ENCODE measurements around the gene MAPT. TPM values are rescaled to one million over a fixed set of nuclear protein-coding genes. Genes with fewer than 3 reads are reported as not detected.

The MAPT gene
- total and polyA plus RNA-seq, 2 of the 13 experiments (the other 11 are each of a cell fraction or from before 2014, with no cell fraction given), result 2.1 to 2.8 TPM

DNA sequence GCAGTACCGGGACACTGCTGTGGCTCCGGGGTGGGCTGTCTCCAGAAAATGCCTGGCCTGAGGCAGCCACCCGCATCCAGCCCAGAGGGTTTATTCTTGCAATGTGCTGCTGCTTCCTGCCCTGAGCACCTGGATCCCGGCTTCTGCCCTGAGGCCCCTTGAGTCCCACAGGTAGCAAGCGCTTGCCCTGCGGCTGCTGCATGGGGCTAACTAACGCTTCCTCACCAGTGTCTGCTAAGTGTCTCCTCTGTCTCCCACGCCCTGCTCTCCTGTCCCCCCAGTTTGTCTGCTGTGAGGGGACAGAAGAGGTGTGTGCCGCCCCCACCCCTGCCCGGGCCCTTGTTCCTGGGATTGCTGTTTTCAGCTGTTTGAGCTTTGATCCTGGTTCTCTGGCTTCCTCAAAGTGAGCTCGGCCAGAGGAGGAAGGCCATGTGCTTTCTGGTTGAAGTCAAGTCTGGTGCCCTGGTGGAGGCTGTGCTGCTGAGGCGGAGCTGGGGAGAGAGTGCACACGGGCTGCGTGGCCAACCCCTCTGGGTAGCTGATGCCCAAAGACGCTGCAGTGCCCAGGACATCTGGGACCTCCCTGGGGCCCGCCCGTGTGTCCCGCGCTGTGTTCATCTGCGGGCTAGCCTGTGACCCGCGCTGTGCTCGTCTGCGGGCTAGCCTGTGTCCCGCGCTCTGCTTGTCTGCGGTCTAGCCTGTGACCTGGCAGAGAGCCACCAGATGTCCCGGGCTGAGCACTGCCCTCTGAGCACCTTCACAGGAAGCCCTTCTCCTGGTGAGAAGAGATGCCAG is 117.6 kb downstream of the MAPT start (continued):
- peak; percentile 17; the same call in 1 of the 2 replicates for TF ChIP-seq ESRRA (CRISPR knock-in tag; IDR thresholded peaks at IDR 0.05; ENCODE audit: low read depth)
- TF ChIP-seq HES4 (CRISPR knock-in tag; IDR thresholded peaks at IDR 0.05; ENCODE audit: borderline replicate concordance), result peak; percentile 55; the same call in 1 of the 2 replicates
- TF ChIP-seq, protein P1, sequence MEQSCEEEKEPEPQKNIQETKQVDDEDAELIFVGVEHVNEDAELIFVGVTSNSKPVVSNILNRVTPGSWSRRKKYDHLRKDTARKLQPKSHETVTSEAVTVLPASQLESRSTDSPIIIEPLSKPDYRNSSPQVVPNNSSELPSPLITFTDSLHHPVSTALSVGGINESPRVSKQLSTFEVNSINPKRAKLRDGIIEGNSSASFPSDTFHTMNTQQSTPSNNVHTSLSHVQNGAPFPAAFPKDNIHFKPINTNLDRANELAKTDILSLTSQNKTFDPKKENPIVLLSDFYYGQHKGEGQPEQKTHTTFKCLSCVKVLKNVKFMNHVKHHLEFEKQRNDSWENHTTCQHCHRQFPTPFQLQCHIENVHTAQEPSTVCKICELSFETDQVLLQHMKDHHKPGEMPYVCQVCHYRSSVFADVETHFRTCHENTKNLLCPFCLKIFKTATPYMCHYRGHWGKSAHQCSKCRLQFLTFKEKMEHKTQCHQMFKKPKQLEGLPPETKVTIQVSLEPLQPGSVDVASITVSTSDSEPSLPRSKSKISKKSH (CRISPR knock-in tag; IDR thresholded peaks at IDR 0.05; ENCODE audit: borderline replicate concordance), result peak; percentile 55; the same call in 1 of the 2 replicates
- TF ChIP-seq, protein P2, sequence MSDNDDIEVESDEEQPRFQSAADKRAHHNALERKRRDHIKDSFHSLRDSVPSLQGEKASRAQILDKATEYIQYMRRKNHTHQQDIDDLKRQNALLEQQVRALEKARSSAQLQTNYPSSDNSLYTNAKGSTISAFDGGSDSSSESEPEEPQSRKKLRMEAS (IDR thresholded peaks at IDR 0.05), result peak; percentile 94
- 0 out of 2 replicates have a peak, but pooled peaks have one; percentile 15 for TF ChIP-seq ZNF563 (CRISPR knock-in tag; IDR thresholded peaks at IDR 0.05)
- peak; percentile 35; the same call in 1 of the 2 replicates for TF ChIP-seq ZMYM4 (CRISPR knock-in tag; IDR thresholded peaks at IDR 0.05)
- TF ChIP-seq, protein P3, sequence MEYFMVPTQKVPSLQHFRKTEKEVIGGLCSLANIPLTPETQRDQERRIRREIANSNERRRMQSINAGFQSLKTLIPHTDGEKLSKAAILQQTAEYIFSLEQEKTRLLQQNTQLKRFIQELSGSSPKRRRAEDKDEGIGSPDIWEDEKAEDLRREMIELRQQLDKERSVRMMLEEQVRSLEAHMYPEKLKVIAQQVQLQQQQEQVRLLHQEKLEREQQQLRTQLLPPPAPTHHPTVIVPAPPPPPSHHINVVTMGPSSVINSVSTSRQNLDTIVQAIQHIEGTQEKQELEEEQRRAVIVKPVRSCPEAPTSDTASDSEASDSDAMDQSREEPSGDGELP (IDR thresholded peaks at IDR 0.05; ENCODE audit: borderline replicate concordance, low read depth), result peak; percentile 77
- TF ChIP-seq FOXC1 (CRISPR knock-in tag; IDR thresholded peaks at IDR 0.05; ENCODE audit: borderline replicate concordance), result peak; percentile 78
- TF ChIP-seq MTF2 (CRISPR knock-in tag; IDR thresholded peaks at IDR 0.05; ENCODE audit: borderline replicate concordance), result peak; percentile 72; the same call in 1 of the 2 replicates
- TF ChIP-seq ZNF234 (CRISPR knock-in tag; conservative IDR thresholded peaks at IDR 0.05), result no peak; the same call in 1 of the 2 replicates
- TF ChIP-seq ZSCAN22 (CRISPR knock-in tag; IDR thresholded peaks at IDR 0.05), result 0 out of 2 replicates have a peak, but pooled peaks have one; percentile 14
- TF ChIP-seq BCL6 (CRISPR knock-in tag; IDR thresholded peaks at IDR 0.05), result no peak
- 0 out of 2 replicates have a peak, but pooled peaks have one; percentile 55 for TF ChIP-seq ZNF607 (CRISPR knock-in tag; IDR thresholded peaks at IDR 0.05; ENCODE audit: borderline replicate concordance)
- peak; percentile 75; the same call in 1 of the 2 replicates for TF ChIP-seq ZNF274 (CRISPR knock-in tag; IDR thresholded peaks at IDR 0.05)
- TF ChIP-seq, protein P4, sequence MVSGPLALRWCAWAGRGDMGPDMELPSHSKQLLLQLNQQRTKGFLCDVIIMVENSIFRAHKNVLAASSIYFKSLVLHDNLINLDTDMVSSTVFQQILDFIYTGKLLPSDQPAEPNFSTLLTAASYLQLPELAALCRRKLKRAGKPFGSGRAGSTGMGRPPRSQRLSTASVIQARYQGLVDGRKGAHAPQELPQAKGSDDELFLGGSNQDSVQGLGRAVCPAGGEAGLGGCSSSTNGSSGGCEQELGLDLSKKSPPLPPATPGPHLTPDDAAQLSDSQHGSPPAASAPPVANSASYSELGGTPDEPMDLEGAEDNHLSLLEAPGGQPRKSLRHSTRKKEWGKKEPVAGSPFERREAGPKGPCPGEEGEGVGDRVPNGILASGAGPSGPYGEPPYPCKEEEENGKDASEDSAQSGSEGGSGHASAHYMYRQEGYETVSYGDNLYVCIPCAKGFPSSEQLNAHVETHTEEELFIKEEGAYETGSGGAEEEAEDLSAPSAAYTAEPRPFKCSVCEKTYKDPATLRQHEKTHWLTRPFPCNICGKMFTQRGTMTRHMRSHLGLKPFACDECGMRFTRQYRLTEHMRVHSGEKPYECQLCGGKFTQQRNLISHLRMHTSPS (CRISPR knock-in tag; IDR thresholded peaks at IDR 0.05; ENCODE audit: low read depth), result 0 out of 2 replicates have a peak, but pooled peaks have one; percentile 31
- TF ChIP-seq ELF1 (CRISPR knock-in tag; IDR thresholded peaks at IDR 0.05), result no peak
- TF ChIP-seq ZNF883 (CRISPR knock-in tag; IDR thresholded peaks at IDR 0.05; ENCODE audit: not compliant biosample characterization), result no peak
- 0 out of 2 replicates have a peak, but pooled peaks have one; percentile 30 for TF ChIP-seq ZNF788 (CRISPR knock-in tag; IDR thresholded peaks at IDR 0.05; ENCODE audit: borderline replicate concordance)
- 0 out of 2 replicates have a peak, but pooled peaks have one; percentile 24 for TF ChIP-seq ZNF879 (CRISPR knock-in tag; IDR thresholded peaks at IDR 0.05)
- TF ChIP-seq ZNF501 (CRISPR knock-in tag; IDR thresholded peaks at IDR 0.05), result peak; percentile 50; the same call in 1 of the 2 replicates
- TF ChIP-seq, protein P5, sequence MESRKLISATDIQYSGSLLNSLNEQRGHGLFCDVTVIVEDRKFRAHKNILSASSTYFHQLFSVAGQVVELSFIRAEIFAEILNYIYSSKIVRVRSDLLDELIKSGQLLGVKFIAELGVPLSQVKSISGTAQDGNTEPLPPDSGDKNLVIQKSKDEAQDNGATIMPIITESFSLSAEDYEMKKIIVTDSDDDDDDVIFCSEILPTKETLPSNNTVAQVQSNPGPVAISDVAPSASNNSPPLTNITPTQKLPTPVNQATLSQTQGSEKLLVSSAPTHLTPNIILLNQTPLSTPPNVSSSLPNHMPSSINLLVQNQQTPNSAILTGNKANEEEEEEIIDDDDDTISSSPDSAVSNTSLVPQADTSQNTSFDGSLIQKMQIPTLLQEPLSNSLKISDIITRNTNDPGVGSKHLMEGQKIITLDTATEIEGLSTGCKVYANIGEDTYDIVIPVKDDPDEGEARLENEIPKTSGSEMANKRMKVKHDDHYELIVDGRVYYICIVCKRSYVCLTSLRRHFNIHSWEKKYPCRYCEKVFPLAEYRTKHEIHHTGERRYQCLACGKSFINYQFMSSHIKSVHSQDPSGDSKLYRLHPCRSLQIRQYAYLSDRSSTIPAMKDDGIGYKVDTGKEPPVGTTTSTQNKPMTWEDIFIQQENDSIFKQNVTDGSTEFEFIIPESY (CRISPR knock-in tag; IDR thresholded peaks at IDR 0.05), result peak; percentile 79
- no peak for TF ChIP-seq YEATS2 (CRISPR knock-in tag; IDR thresholded peaks at IDR 0.05; ENCODE audit: borderline replicate concordance)

Data from HepG2 (cell line).